Smooth muscle cell (in vitro differentiated cells): Measurements from ENCODE around the gene SMIM35. TPM values are rescaled to one million over a fixed set of nuclear protein-coding genes. Genes with fewer than 3 reads are reported as not detected.

ENCODE experiments used
- DNase-seq: peaks from one replicate; lab custom pipeline; 2025; ENCODE audit not compliant: unreplicated experiment; lab: John Stamatoyannopoulos, UW
- H2AFZ ChIP-seq: fragments of 200-600 bp; sonication (generic); 2 replicates; pipeline ENCODE4 v1.6.0; 2016; ENCODE audit warnings: antibody characterized with exemption, low read depth, mild to moderate bottlenecking
- H3F3A ChIP-seq: fragments of 200-600 bp; sonication (generic); 2 replicates; pipeline ENCODE4 v1.6.0; 2017; ENCODE audit warnings: antibody characterized with exemption, low read depth
- H3K27ac ChIP-seq: fragments of 200-600 bp; sonication (generic); 2 replicates; pipeline ENCODE4 v1.5.1; 2016; ENCODE audit warnings: low read depth, mild to moderate bottlenecking
- H3K27me3 ChIP-seq: fragments of 200-600 bp; sonication (generic); 2 replicates; pipeline ENCODE4 v1.6.1; 2016; ENCODE audit warnings: low read depth, mild to moderate bottlenecking
- H3K36me3 ChIP-seq: fragments of 200-600 bp; sonication (generic); 2 replicates; pipeline ENCODE4 v1.5.1; 2016; ENCODE audit warnings: low read depth
- H3K4me1 ChIP-seq: fragments of 200-600 bp; sonication (generic); 2 replicates; pipeline ENCODE4 v1.5.1; 2016; ENCODE audit warnings: low read depth
- H3K4me2 ChIP-seq: fragments of 200-600 bp; sonication (generic); 2 replicates; pipeline ENCODE4 v1.6.0; 2016; ENCODE audit warnings: mild to moderate bottlenecking
- H3K4me3 ChIP-seq: fragments of 200-600 bp; sonication (generic); 2 replicates; pipeline ENCODE4 v1.5.1; 2016; ENCODE audit warnings: mild to moderate bottlenecking
- H3K79me2 ChIP-seq: fragments of 200-600 bp; sonication (generic); 2 replicates; pipeline ENCODE4 v1.6.0; 2016; ENCODE audit warnings: low read depth, mild to moderate bottlenecking
- H3K9ac ChIP-seq: fragments of 200-600 bp; sonication (generic); 2 replicates; pipeline ENCODE4 v1.6.0; 2016; ENCODE audit warnings: low read depth
- H3K9me3 ChIP-seq: fragments of 200-600 bp; sonication (generic); replicated peaks from 2 replicates; pipeline ENCODE4 v1.5.1; 2016; ENCODE audit warnings: low read depth
- H4K20me1 ChIP-seq: fragments of 200-600 bp; sonication (generic); 2 replicates; pipeline ENCODE4 v1.6.0; 2016; ENCODE audit warnings: low read depth
- WGBS: methylation state at CpG from one replicate; pipeline ENCODE4 v1.1.7; 2016; ENCODE audit warnings: low lambda C conversion rate; 5-methylcytosine and 5-hydroxymethylcytosine counted together
- polyA plus RNA-seq: library from polyadenylated mRNA; unstranded; fragments of >200 nt; fragmentation: Nextera tagmentation; extraction: Ambion mirVana; gene quantifications from 2 replicates; pipeline ENCODE4 v1.2.1, GENCODE V29; 2016
- total RNA-seq: library from RNA; depleted of rRNA; stranded (reverse); fragments of >200 nt; gene quantifications from 2 replicates; pipeline ENCODE4 v1.2.3, GENCODE V29; 2014
- TF ChIP-seq, protein P1 (sequence below): fragments of 200-600 bp; sonication (generic); IDR thresholded peaks from 2 replicates; pipeline ENCODE4 v1.5.1; 2017; ENCODE audit warnings: borderline replicate concordance, mild to moderate bottlenecking, antibody characterized with exemption; ENCODE audit not compliant: insufficient read depth, poor library complexity, severe bottlenecking

Gene SMIM35
- total and polyA plus RNA-seq, 2 experiments from 2014 or later: not detected

DNA sequence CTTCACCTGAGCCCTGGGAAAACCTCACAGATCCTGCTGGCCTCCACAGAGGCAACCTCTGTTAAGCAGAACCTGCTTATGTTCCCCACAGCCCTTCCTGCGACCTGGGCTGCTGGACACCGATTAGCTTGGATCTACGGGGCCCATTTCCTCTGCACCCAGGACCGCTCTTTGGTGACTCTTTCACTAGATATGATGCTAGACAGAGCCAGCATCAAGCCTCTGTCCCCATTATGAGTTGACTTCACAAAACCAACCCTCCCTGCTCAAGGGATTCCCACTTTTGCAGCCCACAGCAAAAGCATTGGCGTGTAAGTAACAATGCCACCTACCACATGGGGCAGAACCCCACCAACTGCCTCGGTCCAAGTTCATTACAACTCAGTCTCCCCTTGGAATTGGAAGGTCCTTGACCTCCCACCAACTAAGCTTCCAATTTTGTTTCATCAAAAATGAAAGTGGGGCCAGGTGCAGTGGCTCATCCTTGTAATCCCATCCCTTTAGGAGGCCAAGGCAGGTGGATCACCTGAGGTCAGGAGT, 25.1 kb downstream of the SMIM35 start:
- Histone ChIP-seq H3K36me3 (no peaks in the 10 kb centered on the region), H3K79me2 (no peaks in the 10 kb centered on the region), H3F3A (no peaks in the 10 kb centered on the region), H3K4me3 (no peak overlapping the region), H4K20me1 (no peaks in the 10 kb centered on the region), H3K9ac (no peak overlapping the region), H3K27me3 (peaks cover 7% of the 10 kb centered on the region), H3K4me2 (no peak overlapping the region), H2AFZ (no peak overlapping the region), H3K4me1 (no peaks in the 10 kb centered on the region), H3K9me3 (no peaks in the 10 kb centered on the region), H3K27ac (no peak overlapping the region)
- no peak for DNase-seq
- TF ChIP-seq, protein P1, sequence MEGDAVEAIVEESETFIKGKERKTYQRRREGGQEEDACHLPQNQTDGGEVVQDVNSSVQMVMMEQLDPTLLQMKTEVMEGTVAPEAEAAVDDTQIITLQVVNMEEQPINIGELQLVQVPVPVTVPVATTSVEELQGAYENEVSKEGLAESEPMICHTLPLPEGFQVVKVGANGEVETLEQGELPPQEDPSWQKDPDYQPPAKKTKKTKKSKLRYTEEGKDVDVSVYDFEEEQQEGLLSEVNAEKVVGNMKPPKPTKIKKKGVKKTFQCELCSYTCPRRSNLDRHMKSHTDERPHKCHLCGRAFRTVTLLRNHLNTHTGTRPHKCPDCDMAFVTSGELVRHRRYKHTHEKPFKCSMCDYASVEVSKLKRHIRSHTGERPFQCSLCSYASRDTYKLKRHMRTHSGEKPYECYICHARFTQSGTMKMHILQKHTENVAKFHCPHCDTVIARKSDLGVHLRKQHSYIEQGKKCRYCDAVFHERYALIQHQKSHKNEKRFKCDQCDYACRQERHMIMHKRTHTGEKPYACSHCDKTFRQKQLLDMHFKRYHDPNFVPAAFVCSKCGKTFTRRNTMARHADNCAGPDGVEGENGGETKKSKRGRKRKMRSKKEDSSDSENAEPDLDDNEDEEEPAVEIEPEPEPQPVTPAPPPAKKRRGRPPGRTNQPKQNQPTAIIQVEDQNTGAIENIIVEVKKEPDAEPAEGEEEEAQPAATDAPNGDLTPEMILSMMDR: no peak
- 94% methylated on average over 6 of the region's 6 CpGs for WGBS

DNA sequence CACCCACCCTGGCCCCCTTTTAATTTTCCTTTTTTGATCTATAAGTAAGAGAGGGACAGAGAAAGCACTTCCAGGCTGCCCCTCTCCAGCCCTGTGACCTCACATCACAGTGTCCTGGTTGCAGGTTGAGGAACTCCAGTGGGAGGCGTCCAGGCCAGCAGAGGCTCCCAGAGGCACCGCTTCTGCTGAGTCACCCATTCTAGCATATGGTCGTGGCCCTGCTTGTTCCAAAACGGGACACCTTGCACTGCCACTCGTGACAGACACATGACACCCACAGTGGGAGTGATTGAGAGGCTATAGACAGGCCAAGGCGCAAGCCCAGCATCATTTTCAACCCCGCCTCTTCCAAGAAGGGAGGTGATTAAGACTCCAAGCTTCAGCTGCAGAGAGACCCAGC, 25.9 kb downstream of the SMIM35 start:
- no peaks in the 10 kb centered on the region for H3K79me2 ChIP-seq
- no peak overlapping the region for H3K9ac ChIP-seq
- no peak overlapping the region for H3K27ac ChIP-seq
- H3K4me3 ChIP-seq: no peak overlapping the region
- H3K9me3 ChIP-seq: no peaks in the 10 kb centered on the region
- 56% methylated on average over 7 of the region's 7 CpGs for WGBS
- no peaks in the 10 kb centered on the region for H3K36me3 ChIP-seq
- no peaks in the 10 kb centered on the region for H3K4me1 ChIP-seq
- DNase-seq: no peak
- H3K27me3 ChIP-seq: peaks cover 7% of the 10 kb centered on the region
- H4K20me1 ChIP-seq: no peaks in the 10 kb centered on the region
- H3K4me2 ChIP-seq: no peak overlapping the region
- H2AFZ ChIP-seq: no peak overlapping the region
- TF ChIP-seq, protein P1: no peak
- H3F3A ChIP-seq: no peaks in the 10 kb centered on the region

DNA sequence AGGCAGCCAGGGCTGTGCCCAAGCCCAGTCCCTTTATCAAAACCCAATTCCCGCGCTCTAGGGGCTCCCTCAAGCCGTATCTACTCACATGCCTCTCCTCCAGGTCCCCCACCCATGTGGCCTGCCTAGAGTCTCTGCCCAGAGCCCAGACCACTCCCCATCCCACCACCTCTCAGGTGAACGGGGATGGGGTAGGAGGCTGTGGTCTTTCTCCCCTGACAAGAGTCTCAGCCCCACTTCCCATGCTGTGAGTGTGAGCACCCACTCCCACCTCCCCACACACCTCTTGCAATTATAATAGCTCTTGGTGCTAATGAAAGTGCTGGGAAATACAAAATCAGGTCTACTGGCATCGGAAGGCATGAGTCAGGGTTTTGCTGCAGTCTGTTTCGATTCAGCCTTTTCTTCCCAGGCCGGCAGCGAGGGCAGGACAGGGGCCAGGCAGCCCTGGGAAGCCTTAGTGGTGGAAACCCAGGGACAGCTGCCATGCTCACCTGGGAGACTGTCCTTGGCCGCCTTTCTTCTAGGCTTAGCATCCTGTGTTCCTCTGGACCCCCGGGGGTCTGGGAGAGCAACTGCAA, 26.6 kb downstream of the SMIM35 start:
- 84% methylated on average over 10 of the region's 10 CpGs for WGBS
- Histone ChIP-seq H2AFZ (no peak overlapping the region), H4K20me1 (no peaks in the 10 kb centered on the region)

More for the DNA sequence above, 26.6 kb downstream of the SMIM35 start:
- Histone ChIP-seq H3F3A (no peaks in the 10 kb centered on the region), H3K27ac (no peak overlapping the region), H3K9ac (no peak overlapping the region), H3K4me1 (no peaks in the 10 kb centered on the region), H3K27me3 (peaks cover 7% of the 10 kb centered on the region), H3K4me2 (no peak overlapping the region), H3K9me3 (no peaks in the 10 kb centered on the region), H3K79me2 (no peaks in the 10 kb centered on the region), H3K4me3 (no peak overlapping the region), H3K36me3 (no peaks in the 10 kb centered on the region)
- DNase-seq: no peak
- TF ChIP-seq, protein P1: no peak
